Neural crest cell (in vitro differentiated cells): ENCODE results near the gene TMPRSS13. TPM values are rescaled to one million over a fixed set of nuclear protein-coding genes. Genes with fewer than 3 reads are reported as not detected.

Experiments
- DNase-seq: peaks from one replicate; pipeline ENCODE4 v3.0.0; 2021; ENCODE audit warnings: low read depth, mixed read lengths, low spot score
- H3K27ac Mint-ChIP-seq: one replicate; pipeline ENCODE4 v1.8.0; 2021; ENCODE audit warnings: mild to moderate bottlenecking, mixed read lengths; ENCODE audit not compliant: unreplicated experiment
- H3K27me3 Mint-ChIP-seq: 2 replicates; pipeline ENCODE4 v1.8.0; 2021; ENCODE audit warnings: low read depth, mild to moderate bottlenecking, mixed read lengths
- H3K36me3 Mint-ChIP-seq: 2 replicates; pipeline ENCODE4 v1.8.0; 2021; ENCODE audit warnings: low read depth, mild to moderate bottlenecking, mixed read lengths
- H3K4me1 Mint-ChIP-seq: 2 replicates; pipeline ENCODE4 v1.8.0; 2021; ENCODE audit warnings: mixed read lengths
- H3K4me3 Mint-ChIP-seq: one replicate; pipeline ENCODE4 v1.8.0; 2021; ENCODE audit warnings: mild to moderate bottlenecking, mixed read lengths
- H3K9me3 Mint-ChIP-seq: 2 replicates; pipeline ENCODE4 v1.8.0; 2021; ENCODE audit warnings: mixed read lengths
- CTCF ChIP-seq: fragments of 200-600 bp; sonication (generic); conservative IDR thresholded peaks from 2 replicates; pipeline ENCODE4 v1.5.0; 2021; ENCODE audit warnings: antibody characterized with exemption, mild to moderate bottlenecking
- total RNA-seq: library from RNA; stranded (reverse); gene quantifications from 2 replicates; pipeline ENCODE4 v1.2.1, GENCODE V29; 2021

Gene TMPRSS13
- total RNA-seq, 1 donor from 2014 or later = not detected

GRCh38 chr11:117913736-117914397 is 15.3 kb downstream of the TMPRSS13 start:
- H3K9me3 Mint-ChIP-seq = no peaks in the 10 kb centered on the region
- H3K27ac Mint-ChIP-seq = no peak overlapping the region
- H3K4me3 Mint-ChIP-seq = no peak overlapping the region
- no peak for DNase-seq
- peaks cover 13% of the 10 kb centered on the region for H3K4me1 Mint-ChIP-seq
- no peak for TF ChIP-seq CTCF
- no peaks in the 10 kb centered on the region for H3K36me3 Mint-ChIP-seq
- H3K27me3 Mint-ChIP-seq = no peaks in the 10 kb centered on the region

- Mint-ChIP-seq H3K27me3 (no peaks in the 10 kb centered on the region), H3K9me3 (no peaks in the 10 kb centered on the region), H3K4me1 (peaks cover 25% of the 10 kb centered on the region), H3K36me3 (no peaks in the 10 kb centered on the region), H3K27ac (no peak overlapping the region), H3K4me3 (no peak overlapping the region)
- no peak for DNase-seq
- TF ChIP-seq CTCF = no peak
These were observed 16.7 kb downstream of the TMPRSS13 start for GRCh38 chr11:117912497-117912896.

- DNase-seq = no peak
- no peaks in the 10 kb centered on the region for H3K9me3 Mint-ChIP-seq
- no peaks in the 10 kb centered on the region for H3K36me3 Mint-ChIP-seq
- no peak for TF ChIP-seq CTCF
- no peaks in the 10 kb centered on the region for H3K27me3 Mint-ChIP-seq
- no peak overlapping the region for H3K27ac Mint-ChIP-seq
- peaks cover 33% of the 10 kb centered on the region for H3K4me1 Mint-ChIP-seq
- no peak overlapping the region for H3K4me3 Mint-ChIP-seq
These were observed 17.5 kb downstream of the TMPRSS13 start for GRCh38 chr11:117911694-117912093.

- no peak for DNase-seq
- Mint-ChIP-seq H3K9me3 (no peaks in the 10 kb centered on the region), H3K27me3 (no peaks in the 10 kb centered on the region), H3K36me3 (no peaks in the 10 kb centered on the region), H3K27ac (no peak overlapping the region), H3K4me1 (peaks cover 39% of the 10 kb centered on the region), H3K4me3 (no peak overlapping the region)
- no peak for TF ChIP-seq CTCF
These were observed 18.1 kb downstream of the TMPRSS13 start for GRCh38 chr11:117910941-117911655.

- Mint-ChIP-seq H3K4me3 (no peak overlapping the region), H3K9me3 (no peaks in the 10 kb centered on the region)
- DNase-seq = no peak
These were observed 18.7 kb downstream of the TMPRSS13 start for GRCh38 chr11:117910525-117910924.

More at GRCh38 chr11:117910525-117910924, 18.7 kb downstream of the TMPRSS13 start:
- no peaks in the 10 kb centered on the region for H3K27me3 Mint-ChIP-seq
- peaks cover 39% of the 10 kb centered on the region for H3K4me1 Mint-ChIP-seq
- H3K36me3 Mint-ChIP-seq = no peaks in the 10 kb centered on the region
- TF ChIP-seq CTCF = no peak
- no peak overlapping the region for H3K27ac Mint-ChIP-seq
